ENCODE results near the gene DEDD.

The DEDD gene

DNA sequence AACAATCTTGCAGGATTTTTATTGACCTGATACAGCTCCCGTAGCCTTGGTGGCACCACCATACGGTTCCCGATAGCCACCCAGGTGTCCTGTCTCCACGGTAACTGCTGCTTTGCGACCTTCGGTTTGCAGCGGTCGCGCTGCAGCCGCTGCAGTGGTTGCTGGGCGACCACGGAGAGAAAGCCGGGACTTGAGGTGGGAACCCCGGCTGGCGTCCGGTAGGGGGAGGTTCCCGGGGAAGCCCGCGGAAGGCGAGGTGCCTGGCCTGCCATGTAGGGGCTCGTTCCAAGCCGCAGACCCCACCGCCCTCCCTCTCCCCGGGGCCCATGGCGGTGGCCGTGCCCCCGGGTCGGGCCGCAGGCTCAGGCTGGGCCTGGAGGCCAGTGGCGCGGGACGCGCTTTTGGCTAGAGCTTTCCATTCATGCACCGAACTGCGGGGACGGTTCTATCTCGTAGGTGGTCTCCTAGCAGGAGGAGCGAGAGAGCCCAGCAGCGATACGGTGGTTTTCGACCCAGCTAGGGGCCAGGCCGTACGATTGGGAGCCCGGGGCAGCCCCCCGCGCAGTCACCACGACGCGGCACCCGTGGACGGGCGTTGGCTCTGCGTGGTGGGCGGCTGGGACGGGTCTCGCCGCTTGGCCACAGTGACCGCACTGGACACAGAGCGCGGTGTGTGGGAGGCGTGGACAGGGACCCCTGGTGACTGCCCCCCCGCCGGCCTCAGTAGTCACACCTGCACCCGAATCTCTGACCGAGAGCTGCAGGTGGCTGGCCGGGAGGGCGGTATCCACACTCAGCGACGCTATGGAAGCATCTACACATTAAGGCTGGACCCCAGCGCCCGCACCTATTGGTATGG, 34.0 kb downstream of the DEDD start, which contains the start of gene KLHDC9:
Gene KLHDC9 (plus strand): TSS at position 152 of the 859 bp plus-strand sequence. CDS start 175 bp downstream, at position 327.
- no peak within 1 kb of the TSS for H3K4me3 ChIP-seq (ENCODE audit: low read depth, low read length)
- TF ChIP-seq, protein P1, sequence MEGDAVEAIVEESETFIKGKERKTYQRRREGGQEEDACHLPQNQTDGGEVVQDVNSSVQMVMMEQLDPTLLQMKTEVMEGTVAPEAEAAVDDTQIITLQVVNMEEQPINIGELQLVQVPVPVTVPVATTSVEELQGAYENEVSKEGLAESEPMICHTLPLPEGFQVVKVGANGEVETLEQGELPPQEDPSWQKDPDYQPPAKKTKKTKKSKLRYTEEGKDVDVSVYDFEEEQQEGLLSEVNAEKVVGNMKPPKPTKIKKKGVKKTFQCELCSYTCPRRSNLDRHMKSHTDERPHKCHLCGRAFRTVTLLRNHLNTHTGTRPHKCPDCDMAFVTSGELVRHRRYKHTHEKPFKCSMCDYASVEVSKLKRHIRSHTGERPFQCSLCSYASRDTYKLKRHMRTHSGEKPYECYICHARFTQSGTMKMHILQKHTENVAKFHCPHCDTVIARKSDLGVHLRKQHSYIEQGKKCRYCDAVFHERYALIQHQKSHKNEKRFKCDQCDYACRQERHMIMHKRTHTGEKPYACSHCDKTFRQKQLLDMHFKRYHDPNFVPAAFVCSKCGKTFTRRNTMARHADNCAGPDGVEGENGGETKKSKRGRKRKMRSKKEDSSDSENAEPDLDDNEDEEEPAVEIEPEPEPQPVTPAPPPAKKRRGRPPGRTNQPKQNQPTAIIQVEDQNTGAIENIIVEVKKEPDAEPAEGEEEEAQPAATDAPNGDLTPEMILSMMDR (IDR thresholded peaks at IDR 0.05; ENCODE audit: low read depth, low read length): no peak
- TF ChIP-seq, protein P2, sequence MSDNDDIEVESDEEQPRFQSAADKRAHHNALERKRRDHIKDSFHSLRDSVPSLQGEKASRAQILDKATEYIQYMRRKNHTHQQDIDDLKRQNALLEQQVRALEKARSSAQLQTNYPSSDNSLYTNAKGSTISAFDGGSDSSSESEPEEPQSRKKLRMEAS (IDR thresholded peaks at IDR 0.05; ENCODE audit: low read depth, low read length): no peak
- no peak for TF ChIP-seq POLR2A (IDR thresholded peaks at IDR 0.05; ENCODE audit: extremely low read depth, insufficient read length)
- TF ChIP-seq MYC (IDR thresholded peaks at IDR 0.05; ENCODE audit: low read depth, low read length): no peak
- no peak for DNase-seq (ENCODE audit: low read depth)

DNA sequence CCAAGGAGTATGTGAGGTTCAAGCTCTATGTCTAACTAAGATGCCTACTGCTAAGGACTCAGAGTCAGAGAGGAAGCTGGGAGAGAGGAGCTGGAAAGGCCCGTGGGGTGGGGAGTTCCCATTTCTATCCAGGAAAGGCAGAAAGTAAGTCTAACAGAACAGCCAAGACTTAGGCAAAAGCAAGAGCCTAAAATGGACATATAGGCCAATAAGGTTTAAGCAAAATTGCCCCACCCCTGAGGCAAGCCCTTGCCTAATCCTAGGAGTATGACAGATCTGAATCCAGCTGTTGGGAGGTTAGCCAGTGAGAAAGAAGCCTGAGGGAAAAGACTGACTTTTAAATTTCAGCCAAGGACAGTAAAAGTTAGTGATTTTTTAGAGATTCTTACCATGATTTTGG, 35.9 kb downstream of the DEDD start:
- no peak for DNase-seq (ENCODE audit: low read depth)
- no peak overlapping the region for H3K4me3 ChIP-seq (ENCODE audit: low read depth, low read length)
- no peak for TF ChIP-seq POLR2A (IDR thresholded peaks at IDR 0.05; ENCODE audit: extremely low read depth, insufficient read length)
- TF ChIP-seq, protein P1 (IDR thresholded peaks at IDR 0.05; ENCODE audit: low read depth, low read length): no peak
- TF ChIP-seq, protein P2 (IDR thresholded peaks at IDR 0.05; ENCODE audit: low read depth, low read length): no peak
- no peak for TF ChIP-seq MYC (IDR thresholded peaks at IDR 0.05; ENCODE audit: low read depth, low read length)

- no peak overlapping the region for H3K4me3 ChIP-seq (ENCODE audit: low read depth, low read length)
- TF ChIP-seq, protein P1 (IDR thresholded peaks at IDR 0.05; ENCODE audit: low read depth, low read length): no peak
- TF ChIP-seq MYC (IDR thresholded peaks at IDR 0.05; ENCODE audit: low read depth, low read length) (no peak), POLR2A (IDR thresholded peaks at IDR 0.05; ENCODE audit: extremely low read depth, insufficient read length) (no peak)
- TF ChIP-seq, protein P2 (IDR thresholded peaks at IDR 0.05; ENCODE audit: low read depth, low read length): no peak
- DNase-seq (ENCODE audit: low read depth): no peak
These were observed 36.5 kb downstream of the DEDD start for GRCh38 chr1:161096015-161096414.

DNA sequence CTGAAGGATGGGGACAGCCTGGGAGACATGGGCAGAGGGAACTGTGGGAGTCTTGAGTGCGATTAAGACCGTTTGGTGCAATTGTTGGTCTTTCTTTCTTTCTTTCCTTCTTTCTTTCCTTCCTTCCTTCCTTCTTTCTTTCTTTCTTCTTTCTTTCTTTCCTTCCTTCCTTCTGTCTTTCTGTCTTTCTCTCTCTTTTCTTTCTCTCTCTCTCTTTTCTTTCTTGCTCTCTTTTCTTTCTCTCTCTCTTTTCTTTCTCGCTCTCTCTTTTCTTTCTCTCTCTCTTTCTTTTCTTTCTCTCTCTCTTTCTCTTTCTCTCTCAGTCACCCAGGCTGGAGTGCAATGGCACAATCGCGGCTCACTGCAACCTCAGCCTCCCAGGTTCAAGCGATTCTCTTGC, 37.2 kb downstream of the DEDD start:
- no peak overlapping the region for H3K4me3 ChIP-seq (ENCODE audit: low read depth, low read length)
- no peak for DNase-seq (ENCODE audit: low read depth)
- TF ChIP-seq POLR2A (IDR thresholded peaks at IDR 0.05; ENCODE audit: extremely low read depth, insufficient read length) (no peak), MYC (IDR thresholded peaks at IDR 0.05; ENCODE audit: low read depth, low read length) (no peak)
- TF ChIP-seq, protein P1 (IDR thresholded peaks at IDR 0.05; ENCODE audit: low read depth, low read length): no peak
- TF ChIP-seq, protein P2 (IDR thresholded peaks at IDR 0.05; ENCODE audit: low read depth, low read length): no peak

DNA sequence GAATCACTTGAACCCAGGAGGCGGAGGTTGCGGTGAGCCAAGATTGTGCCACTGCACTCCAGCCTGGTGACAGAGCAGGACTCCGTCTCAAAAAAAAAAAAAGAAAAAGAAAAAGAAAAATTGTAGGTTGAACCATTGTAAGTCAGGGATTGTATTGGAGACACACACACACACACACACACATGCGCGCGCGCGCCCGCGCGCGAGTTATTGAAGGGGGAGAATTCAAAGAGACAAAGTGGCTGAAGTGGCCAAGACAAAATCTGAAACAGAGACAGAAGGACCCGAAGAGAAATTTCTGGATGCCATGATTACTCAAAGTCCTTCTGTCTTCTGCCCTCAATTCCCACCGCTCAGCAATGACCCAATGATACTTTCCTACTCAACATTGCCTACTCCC, 38.0 kb downstream of the DEDD start:
- DNase-seq (ENCODE audit: low read depth): no peak
- no peak for TF ChIP-seq MYC (IDR thresholded peaks at IDR 0.05; ENCODE audit: low read depth, low read length)
- no peak for TF ChIP-seq POLR2A (IDR thresholded peaks at IDR 0.05; ENCODE audit: extremely low read depth, insufficient read length)
- TF ChIP-seq, protein P2 (IDR thresholded peaks at IDR 0.05; ENCODE audit: low read depth, low read length): no peak
- TF ChIP-seq, protein P1 (IDR thresholded peaks at IDR 0.05; ENCODE audit: low read depth, low read length): no peak
- no peak overlapping the region for H3K4me3 ChIP-seq (ENCODE audit: low read depth, low read length)

All from NB4 (cell line).